ENCODE data around the gene RANBP3.

Gene RANBP3

DNA sequence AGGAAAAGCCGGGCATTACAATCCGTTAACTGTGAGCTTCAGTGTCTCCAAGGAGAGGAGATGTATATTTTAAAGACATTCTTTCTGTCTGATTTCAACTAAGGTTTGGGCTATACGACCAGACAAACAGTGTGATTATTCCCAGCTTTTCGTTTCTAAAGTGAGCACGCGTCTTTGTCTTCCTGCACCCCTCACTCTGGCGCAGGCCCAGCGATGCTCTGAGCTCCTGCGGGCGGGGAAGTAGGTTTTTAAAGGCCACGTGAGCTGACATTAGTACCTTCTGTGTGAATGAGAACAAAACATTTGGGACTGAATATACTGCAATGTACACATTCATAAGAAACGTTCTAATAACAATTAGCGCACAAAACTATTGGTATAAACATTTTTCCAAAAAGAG, 15.3 kb upstream of the RANBP3 start:
- no peak overlapping the region for H3K4me3 ChIP-seq (ENCODE audit: low read depth in 1 of 2, low read length in 1 of 2)
- no peaks in the 10 kb centered on the region for H3K4me1 ChIP-seq (ENCODE audit: control insufficient read depth in 1 of 2, insufficient read depth in 1 of 2, low read depth in 1 of 2, low read length in 1 of 2)
- no peak overlapping the region for H3K27ac ChIP-seq
- peaks cover 58% of the 10 kb centered on the region for H3K36me3 ChIP-seq
- TF ChIP-seq, protein P1, sequence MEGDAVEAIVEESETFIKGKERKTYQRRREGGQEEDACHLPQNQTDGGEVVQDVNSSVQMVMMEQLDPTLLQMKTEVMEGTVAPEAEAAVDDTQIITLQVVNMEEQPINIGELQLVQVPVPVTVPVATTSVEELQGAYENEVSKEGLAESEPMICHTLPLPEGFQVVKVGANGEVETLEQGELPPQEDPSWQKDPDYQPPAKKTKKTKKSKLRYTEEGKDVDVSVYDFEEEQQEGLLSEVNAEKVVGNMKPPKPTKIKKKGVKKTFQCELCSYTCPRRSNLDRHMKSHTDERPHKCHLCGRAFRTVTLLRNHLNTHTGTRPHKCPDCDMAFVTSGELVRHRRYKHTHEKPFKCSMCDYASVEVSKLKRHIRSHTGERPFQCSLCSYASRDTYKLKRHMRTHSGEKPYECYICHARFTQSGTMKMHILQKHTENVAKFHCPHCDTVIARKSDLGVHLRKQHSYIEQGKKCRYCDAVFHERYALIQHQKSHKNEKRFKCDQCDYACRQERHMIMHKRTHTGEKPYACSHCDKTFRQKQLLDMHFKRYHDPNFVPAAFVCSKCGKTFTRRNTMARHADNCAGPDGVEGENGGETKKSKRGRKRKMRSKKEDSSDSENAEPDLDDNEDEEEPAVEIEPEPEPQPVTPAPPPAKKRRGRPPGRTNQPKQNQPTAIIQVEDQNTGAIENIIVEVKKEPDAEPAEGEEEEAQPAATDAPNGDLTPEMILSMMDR (IDR thresholded peaks at IDR 0.05) = no peak
- H3K27me3 ChIP-seq = no peaks in the 10 kb centered on the region
- H3K9me3 ChIP-seq = no peaks in the 10 kb centered on the region

DNA sequence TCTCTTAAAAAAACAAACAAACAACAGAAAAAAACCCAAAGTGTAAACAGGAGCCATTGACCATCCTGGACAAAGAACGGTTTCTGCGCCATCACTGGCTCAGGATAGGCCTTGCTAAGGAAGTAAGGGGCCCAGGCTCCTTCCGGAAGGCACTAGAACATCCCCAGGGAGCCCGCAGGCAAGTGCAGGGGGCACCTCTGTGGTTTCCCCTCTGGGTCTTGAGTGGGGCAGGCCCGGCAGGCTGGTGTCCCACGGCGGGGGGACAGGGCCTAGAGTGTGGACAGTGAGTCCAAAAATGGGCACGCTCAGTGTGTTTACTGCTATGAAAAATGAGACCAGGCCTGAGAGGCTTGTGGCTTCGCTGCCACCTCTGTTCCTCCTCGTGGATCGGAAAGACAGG, 14.8 kb upstream of the RANBP3 start:
- H3K27ac ChIP-seq = no peak overlapping the region
- H3K36me3 ChIP-seq = peaks cover 55% of the 10 kb centered on the region
- TF ChIP-seq, protein P1 (IDR thresholded peaks at IDR 0.05) = no peak
- no peak overlapping the region for H3K4me3 ChIP-seq (ENCODE audit: low read depth in 1 of 2, low read length in 1 of 2)
- peaks cover 1 to 3% of the 10 kb centered on the region in 2 experiments for H3K4me1 ChIP-seq (ENCODE audit: control insufficient read depth in 1 of 2, insufficient read depth in 1 of 2, low read depth in 1 of 2, low read length in 1 of 2)
- no peaks in the 10 kb centered on the region for H3K27me3 ChIP-seq
- H3K9me3 ChIP-seq = no peaks in the 10 kb centered on the region

DNA sequence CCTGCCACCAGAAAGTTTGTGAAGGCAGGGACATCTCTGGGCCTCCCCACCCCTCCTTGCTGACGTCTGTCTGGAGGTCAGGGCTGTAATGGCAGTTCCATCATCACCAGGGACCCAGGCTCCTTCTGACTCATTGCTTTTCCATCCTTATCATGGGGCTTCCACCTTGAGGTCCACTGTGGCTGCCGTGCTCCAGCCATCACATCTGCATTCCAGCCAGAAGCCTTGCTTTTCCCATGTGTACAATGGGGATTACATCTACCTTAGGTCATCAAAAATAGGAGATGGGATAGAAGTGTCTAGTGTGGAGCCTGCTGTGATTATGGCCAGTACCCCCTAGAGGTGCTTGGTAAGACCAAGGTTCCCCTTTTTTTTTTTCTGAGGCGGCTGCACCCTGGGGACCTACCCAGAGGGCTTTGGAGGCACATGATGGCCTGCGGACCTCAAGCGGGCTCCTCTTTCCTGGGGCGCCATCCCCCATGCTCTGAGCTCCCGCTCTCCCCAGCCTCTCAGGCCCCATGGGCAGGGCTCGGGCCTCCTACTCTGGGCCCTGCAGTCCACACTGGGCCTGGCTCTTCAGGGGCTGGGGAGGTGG, 13.4 kb upstream of the RANBP3 start:
- TF ChIP-seq, protein P1 (IDR thresholded peaks at IDR 0.05) = no peak
- peaks cover 5 to 10% of the 10 kb centered on the region in 2 experiments for H3K4me1 ChIP-seq (ENCODE audit: control insufficient read depth in 1 of 2, insufficient read depth in 1 of 2, low read depth in 1 of 2, low read length in 1 of 2)
- H3K27me3 ChIP-seq = no peaks in the 10 kb centered on the region
- peaks cover 41% of the 10 kb centered on the region for H3K36me3 ChIP-seq
- H3K9me3 ChIP-seq = no peaks in the 10 kb centered on the region
- H3K27ac ChIP-seq = no peak overlapping the region
- no peak overlapping the region for H3K4me3 ChIP-seq (ENCODE audit: low read depth in 1 of 2, low read length in 1 of 2)

DNA sequence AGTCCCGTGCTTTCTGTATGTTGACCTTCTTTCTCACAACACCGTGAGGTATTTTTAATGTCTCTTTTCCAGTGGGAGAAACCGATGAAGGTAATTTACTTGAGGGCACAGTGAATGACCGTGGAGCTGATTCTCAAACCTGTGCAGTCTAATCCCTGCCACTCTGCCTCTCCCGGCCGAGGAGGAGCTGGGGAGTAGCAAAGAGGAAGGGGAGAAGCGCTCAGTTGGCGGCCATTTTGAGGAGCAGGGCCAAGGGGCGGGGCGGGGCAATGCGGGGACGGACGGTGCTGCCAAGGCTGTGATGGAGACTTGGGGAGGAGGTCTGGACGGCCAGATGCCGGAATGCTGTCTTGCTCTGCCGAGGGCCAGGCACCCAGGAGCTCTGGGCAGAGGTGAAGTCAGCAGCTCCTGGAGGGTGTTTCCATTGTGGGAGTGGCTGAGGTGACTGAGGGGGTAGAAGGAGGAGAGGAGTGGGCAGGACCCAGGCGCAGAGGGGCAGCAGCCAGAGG, 12.4 kb upstream of the RANBP3 start:
- Histone ChIP-seq H3K9me3 (no peaks in the 10 kb centered on the region), H3K27ac (no peak overlapping the region), H3K36me3 (peaks cover 31% of the 10 kb centered on the region), H3K27me3 (no peaks in the 10 kb centered on the region), H3K4me1 (ENCODE audit: control insufficient read depth in 1 of 2, insufficient read depth in 1 of 2, low read depth in 1 of 2, low read length in 1 of 2) (peaks cover 5 to 10% of the 10 kb centered on the region in 2 experiments), H3K4me3 (ENCODE audit: low read depth in 1 of 2, low read length in 1 of 2) (no peak overlapping the region)
- TF ChIP-seq, protein P1 (IDR thresholded peaks at IDR 0.05) = no peak

DNA sequence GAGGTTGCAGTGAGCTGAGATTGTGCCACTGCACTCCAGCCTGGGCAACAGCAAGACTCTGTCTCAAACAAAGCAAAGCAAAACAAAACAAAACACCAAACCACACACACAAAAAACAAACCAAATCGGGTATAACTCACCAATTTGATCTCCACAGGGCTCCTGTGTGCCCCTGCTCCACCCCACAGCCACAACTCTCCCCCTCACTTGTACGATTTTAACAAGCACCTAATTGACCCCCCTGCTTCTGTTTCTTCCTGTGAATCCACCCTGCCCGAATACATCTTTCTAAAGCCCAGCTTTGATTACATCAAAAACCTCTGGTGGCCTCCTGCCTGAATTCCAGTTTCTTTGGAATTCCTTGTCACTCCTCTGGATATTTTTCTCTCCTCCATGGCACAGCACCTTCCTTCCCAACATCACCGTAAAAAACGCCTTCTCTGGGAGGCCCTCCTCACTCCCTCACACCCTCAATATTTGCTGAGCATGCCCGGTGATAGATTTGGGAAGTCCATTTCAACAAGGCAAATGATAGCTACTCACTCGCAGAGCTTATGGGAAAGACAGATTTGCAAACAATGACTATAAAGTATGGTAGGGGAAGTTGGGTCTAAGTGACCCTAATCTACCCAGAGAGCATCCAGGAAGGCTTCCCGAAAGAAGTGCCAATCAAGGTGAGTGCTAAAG, 11.6 kb upstream of the RANBP3 start:
- no peaks in the 10 kb centered on the region for H3K9me3 ChIP-seq
- peaks cover 5 to 10% of the 10 kb centered on the region in 2 experiments for H3K4me1 ChIP-seq (ENCODE audit: control insufficient read depth in 1 of 2, insufficient read depth in 1 of 2, low read depth in 1 of 2, low read length in 1 of 2)
- H3K4me3 ChIP-seq (ENCODE audit: low read depth in 1 of 2, low read length in 1 of 2) = no peak overlapping the region
- no peaks in the 10 kb centered on the region for H3K27me3 ChIP-seq
- no peak overlapping the region for H3K27ac ChIP-seq
- TF ChIP-seq, protein P1 (IDR thresholded peaks at IDR 0.05) = no peak
- H3K36me3 ChIP-seq = peaks cover 23% of the 10 kb centered on the region
